ENCODE data around the gene PSTPIP1. TPM values are rescaled to one million over a fixed set of nuclear protein-coding genes. Genes with fewer than 3 reads are reported as not detected.

Gene PSTPIP1
- total RNA-seq, 2 donors from 2014 or later, result 1.6 to 7.2 TPM

- ATAC-seq (no peak), DNase-seq (no peak)
- intact Hi-C loops (cut with DNase I, micrococcal nuclease), result no loop called here
Observed at GRCh38 chr15:77071305-77072223, 76.6 kb downstream of the PSTPIP1 start.

GRCh38 chr15:77074350-77074749, 79.4 kb downstream of the PSTPIP1 start:
- intact Hi-C loops (cut with DNase I, micrococcal nuclease), result no loop called here
- ATAC-seq (no peak), DNase-seq (no peak)

- peak; percentile 44 for ATAC-seq
- DNase-seq, result peak in 1 of 2 donors; percentile 31
- intact Hi-C loops (cut with DNase I, micrococcal nuclease), result no loop called here
Observed at GRCh38 chr15:77075528-77075927, 80.6 kb downstream of the PSTPIP1 start.

GRCh38 chr15:77076323-77076915, 81.5 kb downstream of the PSTPIP1 start:
- intact Hi-C loops (cut with DNase I, micrococcal nuclease), result no loop called here
- ATAC-seq (no peak), DNase-seq (no peak)

GRCh38 chr15:77081971-77082370, 87.0 kb downstream of the PSTPIP1 start:
- DNase-seq (no peak), ATAC-seq (no peak)
- intact Hi-C loops (cut with DNase I, micrococcal nuclease), result no loop called here

GRCh38 chr15:77083381-77084160, 88.6 kb downstream of the PSTPIP1 start:
- ATAC-seq, result peak; percentile 100
- peak; percentile 83 to 90 for DNase-seq
- intact Hi-C loops (cut with DNase I, micrococcal nuclease), result no loop called here

GRCh38 chr15:77084436-77084835, 89.5 kb downstream of the PSTPIP1 start:
- intact Hi-C loops (cut with DNase I, micrococcal nuclease), result no loop called here
- ATAC-seq (no peak), DNase-seq (no peak)

- DNase-seq (no peak), ATAC-seq (no peak)
Observed at GRCh38 chr15:77085297-77085696, 90.4 kb downstream of the PSTPIP1 start.

More at GRCh38 chr15:77085297-77085696, 90.4 kb downstream of the PSTPIP1 start:
- intact Hi-C loops (cut with DNase I, micrococcal nuclease), result no loop called here

Other genes with a start within 250 kb of the PSTPIP1 start
- gene SCAPER, start 89.8 kb upstream of the PSTPIP1 start, total RNA-seq, result 10 to 100 TPM; 16.6 to 27.9 TPM
- 10 to 100 TPM; 28.8 to 30.0 TPM for gene RCN2, start 63.4 kb upstream of the PSTPIP1 start, total RNA-seq
- gene TSPAN3, start 76.0 kb downstream of the PSTPIP1 start, total RNA-seq, result 100 to 1,000 TPM; 708 to 954 TPM